GM12872 (cell line): ENCODE measurements around the gene POLR1H.

Experiments
- TF ChIP-seq, protein P1 (sequence below): IDR thresholded peaks from 3 replicates; pipeline ENCODE4 v1.5.1; 2011; ENCODE audit warnings: low read depth, mild to moderate bottlenecking, low read length, moderate library complexity; ENCODE audit not compliant: insufficient read depth

The POLR1H gene

DNA sequence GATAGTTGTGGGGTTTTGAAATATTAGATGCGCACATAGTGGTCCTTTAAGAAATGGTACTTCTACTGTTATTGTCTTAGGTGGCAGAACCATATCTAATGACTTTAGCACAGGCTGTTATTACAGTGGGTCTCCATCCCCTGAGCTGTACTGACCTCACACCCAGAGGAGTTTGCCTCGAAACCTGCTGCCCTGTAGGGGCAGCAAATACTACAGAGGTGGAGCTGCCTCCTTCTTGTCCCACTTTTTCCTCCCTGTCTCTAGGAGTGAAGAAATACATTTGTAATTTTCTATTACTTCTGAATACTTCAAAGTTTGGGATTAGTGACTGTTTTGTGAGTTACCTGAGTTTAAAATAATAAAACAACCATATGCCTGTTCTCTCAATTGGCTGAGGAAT is 43.6 kb downstream of the POLR1H start:
- TF ChIP-seq, protein P1, sequence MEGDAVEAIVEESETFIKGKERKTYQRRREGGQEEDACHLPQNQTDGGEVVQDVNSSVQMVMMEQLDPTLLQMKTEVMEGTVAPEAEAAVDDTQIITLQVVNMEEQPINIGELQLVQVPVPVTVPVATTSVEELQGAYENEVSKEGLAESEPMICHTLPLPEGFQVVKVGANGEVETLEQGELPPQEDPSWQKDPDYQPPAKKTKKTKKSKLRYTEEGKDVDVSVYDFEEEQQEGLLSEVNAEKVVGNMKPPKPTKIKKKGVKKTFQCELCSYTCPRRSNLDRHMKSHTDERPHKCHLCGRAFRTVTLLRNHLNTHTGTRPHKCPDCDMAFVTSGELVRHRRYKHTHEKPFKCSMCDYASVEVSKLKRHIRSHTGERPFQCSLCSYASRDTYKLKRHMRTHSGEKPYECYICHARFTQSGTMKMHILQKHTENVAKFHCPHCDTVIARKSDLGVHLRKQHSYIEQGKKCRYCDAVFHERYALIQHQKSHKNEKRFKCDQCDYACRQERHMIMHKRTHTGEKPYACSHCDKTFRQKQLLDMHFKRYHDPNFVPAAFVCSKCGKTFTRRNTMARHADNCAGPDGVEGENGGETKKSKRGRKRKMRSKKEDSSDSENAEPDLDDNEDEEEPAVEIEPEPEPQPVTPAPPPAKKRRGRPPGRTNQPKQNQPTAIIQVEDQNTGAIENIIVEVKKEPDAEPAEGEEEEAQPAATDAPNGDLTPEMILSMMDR: peak; percentile 19; the same call in 1 of the 3 replicates

DNA sequence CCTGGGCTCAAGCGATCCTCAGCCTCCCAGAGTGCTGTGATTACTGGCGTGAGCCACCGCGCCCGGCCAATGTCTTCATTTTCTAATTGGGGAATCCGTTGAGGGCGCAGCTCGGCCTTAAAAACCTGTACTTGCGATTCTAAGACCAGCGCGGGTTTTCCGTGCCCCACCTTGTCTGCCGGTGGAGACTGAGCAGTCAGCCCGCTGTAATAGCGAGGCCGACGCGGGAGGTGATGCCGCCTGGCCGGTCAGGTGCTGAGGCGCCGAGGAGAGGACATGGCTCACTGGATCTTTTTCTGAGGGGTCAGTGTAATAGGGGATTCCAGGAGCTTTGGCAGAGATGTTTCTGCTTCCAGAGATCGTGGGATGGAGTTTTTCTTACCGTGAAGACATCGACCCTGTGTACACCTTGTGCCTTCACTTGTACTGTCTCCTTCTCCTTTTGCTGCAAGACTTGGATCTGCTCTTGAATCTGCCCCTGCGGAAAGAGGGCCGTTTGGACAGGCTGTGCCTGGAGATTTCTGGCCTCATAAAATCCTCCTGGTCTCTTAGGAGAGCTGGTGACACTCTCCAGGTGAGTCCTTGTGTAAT is 50.3 kb downstream of the POLR1H start:
- TF ChIP-seq, protein P1: no peak

DNA sequence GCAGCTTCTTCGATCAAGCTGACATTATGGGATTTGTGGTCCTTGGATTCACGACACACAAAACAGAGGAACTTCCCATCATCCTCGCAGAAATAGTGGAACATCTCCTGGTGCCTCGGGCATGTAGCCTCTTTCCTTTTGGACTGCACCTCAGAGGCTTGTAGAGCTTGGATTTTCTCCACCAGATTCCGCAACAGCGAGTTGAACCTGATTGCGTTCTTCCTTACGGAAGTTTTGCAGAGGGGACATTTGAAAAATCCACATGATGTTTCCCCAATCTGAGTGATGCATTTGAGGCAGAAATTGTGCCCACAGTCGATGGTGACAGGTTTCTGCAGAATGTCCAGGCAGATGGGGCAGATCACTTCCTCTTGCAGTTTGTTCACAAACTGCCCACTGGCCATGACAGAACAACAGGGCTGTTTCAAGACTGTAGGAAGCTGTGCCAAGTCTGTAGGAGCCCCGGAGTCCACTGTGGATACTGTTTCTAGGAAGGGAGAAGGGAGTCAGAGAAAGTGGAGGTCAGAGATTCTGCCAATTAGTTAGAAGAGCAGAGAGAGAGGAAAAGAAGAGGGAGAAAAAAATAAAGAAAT is 51.4 kb downstream of the POLR1H start:
- TF ChIP-seq, protein P1: no peak

DNA sequence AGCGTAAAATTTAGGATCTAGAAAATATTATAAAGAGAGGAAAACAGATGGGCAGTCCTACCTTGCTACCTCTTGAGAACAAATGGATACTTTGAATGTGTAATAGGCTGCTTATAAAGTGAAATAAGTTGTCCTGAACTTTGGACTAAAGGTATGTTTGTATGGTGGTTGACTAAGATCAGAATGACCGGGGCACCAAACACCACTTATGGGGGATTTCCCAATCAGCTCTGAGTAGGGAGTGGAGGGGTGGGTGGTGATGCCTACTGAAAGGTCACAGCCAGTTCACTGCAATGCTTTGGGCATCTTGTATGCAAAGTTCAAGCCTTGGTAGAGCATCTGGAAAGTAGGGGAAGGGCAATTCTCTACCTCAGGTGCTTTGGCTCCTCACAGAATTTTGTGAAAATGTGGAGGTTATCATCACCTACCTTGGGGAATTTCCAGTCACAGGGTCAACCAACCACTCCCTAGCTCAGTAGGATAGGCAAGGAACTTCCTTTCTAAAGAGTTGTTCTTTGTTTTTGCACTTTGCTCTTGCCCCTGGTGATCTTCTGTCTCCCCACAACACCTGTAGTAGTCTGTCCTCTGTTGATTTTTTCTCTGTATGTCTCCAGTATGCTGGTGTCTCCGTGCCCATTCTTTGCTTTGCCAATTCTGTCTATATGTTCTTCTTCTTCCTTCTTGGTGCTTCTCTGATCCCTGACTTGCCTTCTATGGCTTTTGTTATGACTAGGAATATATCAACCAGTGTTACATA is 52.1 kb downstream of the POLR1H start, which contains the start of gene TRIM31:
TRIM31 (minus strand) TSS at position 88 of the 757 bp plus-strand sequence. CDS start 285 bp downstream, outside the sequence.
- TF ChIP-seq, protein P1: no peak

DNA sequence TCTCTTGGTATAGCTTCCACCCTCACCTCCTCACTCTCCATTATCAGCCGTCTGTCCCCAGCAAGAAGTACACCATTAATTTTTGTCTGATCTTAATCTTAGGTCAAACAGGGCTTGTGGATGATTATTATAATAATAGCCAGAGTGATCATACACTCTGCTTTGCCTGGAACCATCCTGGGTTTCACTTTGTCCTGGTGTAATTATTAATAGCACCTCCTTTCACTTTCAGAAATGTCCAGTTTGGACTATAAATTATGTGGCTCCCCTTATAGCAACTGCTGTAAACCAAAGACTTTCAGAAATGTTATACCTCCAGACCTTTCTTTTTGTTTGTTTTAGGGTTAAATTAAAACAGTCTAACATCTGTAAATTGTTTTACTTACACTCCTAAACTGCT is 52.8 kb downstream of the POLR1H start:
- TF ChIP-seq, protein P1: no peak
